Measurements from ENCODE around the gene ELL. TPM values are rescaled to one million over a fixed set of nuclear protein-coding genes. Genes with fewer than 3 reads are reported as not detected.

The ELL gene
- total RNA-seq, 1 experiment from 2014 or later: 22.9 TPM

DNA sequence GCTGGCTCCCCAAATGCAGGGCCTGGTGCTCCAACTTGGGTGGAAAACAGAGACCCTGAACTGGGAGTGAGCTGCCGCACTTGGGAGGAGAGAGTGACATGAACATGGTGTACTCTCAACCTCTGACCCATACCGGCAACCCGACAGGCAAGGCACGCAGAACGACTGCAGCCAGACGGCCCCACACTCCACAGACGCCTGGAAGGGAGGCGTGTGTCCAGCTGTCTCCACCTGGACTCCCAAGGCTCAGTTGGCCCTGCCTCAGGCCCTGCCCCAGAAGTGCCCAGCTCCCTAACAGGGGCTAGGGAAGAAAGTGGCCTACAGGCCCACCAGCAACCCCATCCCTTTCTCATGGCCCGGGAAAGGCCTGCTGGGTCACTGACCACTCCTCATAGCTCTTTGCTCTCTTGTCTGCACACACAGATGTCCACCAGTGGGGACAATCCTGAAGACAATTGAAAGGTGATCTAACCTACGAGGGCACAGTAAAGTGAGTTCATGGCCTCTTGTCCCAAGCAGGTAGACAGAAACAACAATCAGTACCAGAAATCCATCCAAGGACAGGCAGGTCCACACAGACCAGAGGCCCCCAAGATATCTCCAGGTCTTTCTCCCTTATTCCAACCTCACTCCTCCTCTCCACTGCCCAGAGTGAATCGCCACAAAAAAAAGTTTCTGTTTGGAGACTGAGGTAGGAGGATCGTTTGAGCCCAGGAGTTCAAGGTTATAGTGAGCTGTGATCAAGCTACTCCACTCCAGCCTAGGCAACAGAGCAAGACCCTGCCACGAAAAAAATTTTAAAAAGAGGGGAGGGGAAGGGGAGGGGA is 28.2 kb downstream of the ELL start:
- CTCF ChIA-PET: interaction anchor here (0.6 kb wide), 1 partner anchor 35 kb away, joined by 4 read pairs; no protein-coding TSS in a partner anchor
- ATAC-seq (no peak), DNase-seq (ENCODE audit: low read depth, low spot score) (no peak)
- RAD21 ChIA-PET (ENCODE audit: low non-redundant PET in 1 of 2, low total read pairs in 2 of 2, uncharacterized antibody in 2 of 2, unreplicated experiment in 2 of 2): no interaction called here
- Histone ChIP-seq H3K36me3 (ENCODE audit: control insufficient read depth in 1 of 2, insufficient read depth in 2 of 2, low read length in 2 of 2) (no peaks in the 10 kb centered on the region), H4K20me1 (ENCODE audit: insufficient read depth) (no peaks in the 10 kb centered on the region), H3K9me2 (ENCODE audit: insufficient read depth) (no peaks in the 10 kb centered on the region), H3K27ac (ENCODE audit: low read depth, low read length) (no peak overlapping the region), H3K4me3 (replicated peaks in 1 of 2; ENCODE audit: low read depth in 1 of 2, low read length in 2 of 2) (no peak overlapping the region), H2AFZ (ENCODE audit: low read depth, low read length, poor library complexity, severe bottlenecking) (no peak overlapping the region), H3K9ac (ENCODE audit: low read length) (no peak overlapping the region), H3K4me1 (ENCODE audit: control insufficient read depth in 1 of 2, insufficient read depth in 2 of 2, low read length in 2 of 2) (peaks cover 9 to 17% of the 10 kb centered on the region in 2 experiments), H3K79me2 (ENCODE audit: insufficient read depth, low read length) (peaks cover 82% of the 10 kb centered on the region), H3K9me3 (ENCODE audit: control insufficient read depth in 1 of 2, insufficient read depth in 1 of 2, low read depth in 1 of 2, low read length in 2 of 2) (no peaks in the 10 kb centered on the region), H3K27me3 (ENCODE audit: insufficient read depth, low read length) (no peaks in the 10 kb centered on the region), H3K4me2 (ENCODE audit: low read length) (no peak overlapping the region)
- POLR2A ChIA-PET: no interaction called here
- BruUV-seq (replicated peaks): no TSS peak
- intact Hi-C loops (cut with micrococcal nuclease): no loop called here
- TF ChIP-seq TCF7L2 (IDR thresholded peaks at IDR 0.05; ENCODE audit: borderline replicate concordance, extremely low read depth, insufficient read depth, insufficient read length) (no peak), SRF (IDR thresholded peaks at IDR 0.05; ENCODE audit: low read depth) (no peak), CEBPB (IDR thresholded peaks at IDR 0.05; ENCODE audit: low read depth) (no peak), EGR1 (IDR thresholded peaks at IDR 0.05; ENCODE audit: low read depth) (no peak)

DNA sequence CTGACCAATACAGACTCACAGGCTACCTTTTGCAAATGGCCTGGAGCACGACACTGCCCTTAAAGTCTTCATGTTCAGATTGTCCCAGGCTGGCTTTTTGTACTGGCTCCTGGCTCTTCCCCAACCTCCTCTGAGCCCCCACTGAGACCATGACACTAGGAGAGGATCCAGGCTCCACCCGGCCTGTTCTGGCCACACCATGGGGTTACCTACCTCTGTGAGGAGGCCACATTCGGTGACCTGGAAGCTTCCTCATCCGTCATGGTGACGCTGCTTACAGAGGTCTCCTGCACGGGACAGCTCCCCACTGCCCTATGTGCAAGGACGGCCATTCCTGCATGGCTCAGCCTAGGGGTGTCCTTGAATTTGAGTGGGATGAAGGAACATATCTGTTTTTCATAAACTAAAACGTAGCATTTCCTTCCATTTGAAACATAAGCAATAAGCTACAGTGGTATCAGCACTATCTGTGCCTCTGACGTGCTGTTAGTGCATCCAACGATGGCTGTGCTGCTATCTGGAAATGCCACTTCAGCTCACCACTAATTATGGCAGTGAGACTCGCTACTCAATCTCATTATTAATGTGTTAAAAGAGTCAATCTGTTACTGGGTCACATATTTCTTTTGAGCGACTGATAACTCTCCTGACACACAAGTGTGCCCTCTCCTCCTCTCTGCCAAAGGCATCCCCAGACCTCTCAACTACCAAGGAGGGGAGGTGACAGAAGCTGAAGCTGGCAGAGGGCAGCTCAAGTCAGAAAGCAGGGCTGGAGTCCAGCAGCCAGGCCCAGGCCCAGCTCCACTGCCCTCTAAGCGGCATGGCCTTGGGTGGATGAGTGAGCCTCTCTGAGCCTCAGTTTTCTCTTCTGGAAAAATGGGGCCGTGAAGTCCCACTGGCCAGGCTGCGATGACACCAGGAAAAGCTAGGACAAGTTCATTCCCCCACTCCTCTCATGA is 29.6 kb downstream of the ELL start:
- H3K4me2 ChIP-seq (ENCODE audit: low read length): no peak overlapping the region
- H3K9ac ChIP-seq (ENCODE audit: low read length): no peak overlapping the region
- peaks cover 9 to 27% of the 10 kb centered on the region in 2 experiments for H3K4me1 ChIP-seq (ENCODE audit: control insufficient read depth in 1 of 2, insufficient read depth in 2 of 2, low read length in 2 of 2)
- intact Hi-C loops (cut with micrococcal nuclease): no loop called here
- H2AFZ ChIP-seq (ENCODE audit: low read depth, low read length, poor library complexity, severe bottlenecking): no peak overlapping the region
- BruUV-seq (replicated peaks): no TSS peak
- ChIA-PET RAD21 (ENCODE audit: low non-redundant PET in 1 of 2, low total read pairs in 2 of 2, uncharacterized antibody in 2 of 2, unreplicated experiment in 2 of 2) (no interaction called here), CTCF (no interaction called here), POLR2A (no interaction called here)
- no peaks in the 10 kb centered on the region for H3K9me3 ChIP-seq (ENCODE audit: control insufficient read depth in 1 of 2, insufficient read depth in 1 of 2, low read depth in 1 of 2, low read length in 2 of 2)
- ATAC-seq (no peak), DNase-seq (ENCODE audit: low read depth, low spot score) (no peak)
- no peaks in the 10 kb centered on the region for H4K20me1 ChIP-seq (ENCODE audit: insufficient read depth)
- no peak overlapping the region for H3K27ac ChIP-seq (ENCODE audit: low read depth, low read length)
- H3K9me2 ChIP-seq (ENCODE audit: insufficient read depth): no peaks in the 10 kb centered on the region
- H3K27me3 ChIP-seq (ENCODE audit: insufficient read depth, low read length): no peaks in the 10 kb centered on the region
- TF ChIP-seq YY1 (IDR thresholded peaks at IDR 0.05; ENCODE audit: extremely low read depth, insufficient replicate concordance, low read depth, low read length) (no peak), SRF (IDR thresholded peaks at IDR 0.05; ENCODE audit: low read depth) (no peak), TCF7L2 (IDR thresholded peaks at IDR 0.05; ENCODE audit: borderline replicate concordance, extremely low read depth, insufficient read depth, insufficient read length) (no peak), EZH2 (IDR thresholded peaks at IDR 0.05) (no peak)
- TF ChIP-seq, protein P1, sequence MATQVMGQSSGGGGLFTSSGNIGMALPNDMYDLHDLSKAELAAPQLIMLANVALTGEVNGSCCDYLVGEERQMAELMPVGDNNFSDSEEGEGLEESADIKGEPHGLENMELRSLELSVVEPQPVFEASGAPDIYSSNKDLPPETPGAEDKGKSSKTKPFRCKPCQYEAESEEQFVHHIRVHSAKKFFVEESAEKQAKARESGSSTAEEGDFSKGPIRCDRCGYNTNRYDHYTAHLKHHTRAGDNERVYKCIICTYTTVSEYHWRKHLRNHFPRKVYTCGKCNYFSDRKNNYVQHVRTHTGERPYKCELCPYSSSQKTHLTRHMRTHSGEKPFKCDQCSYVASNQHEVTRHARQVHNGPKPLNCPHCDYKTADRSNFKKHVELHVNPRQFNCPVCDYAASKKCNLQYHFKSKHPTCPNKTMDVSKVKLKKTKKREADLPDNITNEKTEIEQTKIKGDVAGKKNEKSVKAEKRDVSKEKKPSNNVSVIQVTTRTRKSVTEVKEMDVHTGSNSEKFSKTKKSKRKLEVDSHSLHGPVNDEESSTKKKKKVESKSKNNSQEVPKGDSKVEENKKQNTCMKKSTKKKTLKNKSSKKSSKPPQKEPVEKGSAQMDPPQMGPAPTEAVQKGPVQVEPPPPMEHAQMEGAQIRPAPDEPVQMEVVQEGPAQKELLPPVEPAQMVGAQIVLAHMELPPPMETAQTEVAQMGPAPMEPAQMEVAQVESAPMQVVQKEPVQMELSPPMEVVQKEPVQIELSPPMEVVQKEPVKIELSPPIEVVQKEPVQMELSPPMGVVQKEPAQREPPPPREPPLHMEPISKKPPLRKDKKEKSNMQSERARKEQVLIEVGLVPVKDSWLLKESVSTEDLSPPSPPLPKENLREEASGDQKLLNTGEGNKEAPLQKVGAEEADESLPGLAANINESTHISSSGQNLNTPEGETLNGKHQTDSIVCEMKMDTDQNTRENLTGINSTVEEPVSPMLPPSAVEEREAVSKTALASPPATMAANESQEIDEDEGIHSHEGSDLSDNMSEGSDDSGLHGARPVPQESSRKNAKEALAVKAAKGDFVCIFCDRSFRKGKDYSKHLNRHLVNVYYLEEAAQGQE (IDR thresholded peaks at IDR 0.05; ENCODE audit: low read depth): no peak
- TF ChIP-seq, protein P2, sequence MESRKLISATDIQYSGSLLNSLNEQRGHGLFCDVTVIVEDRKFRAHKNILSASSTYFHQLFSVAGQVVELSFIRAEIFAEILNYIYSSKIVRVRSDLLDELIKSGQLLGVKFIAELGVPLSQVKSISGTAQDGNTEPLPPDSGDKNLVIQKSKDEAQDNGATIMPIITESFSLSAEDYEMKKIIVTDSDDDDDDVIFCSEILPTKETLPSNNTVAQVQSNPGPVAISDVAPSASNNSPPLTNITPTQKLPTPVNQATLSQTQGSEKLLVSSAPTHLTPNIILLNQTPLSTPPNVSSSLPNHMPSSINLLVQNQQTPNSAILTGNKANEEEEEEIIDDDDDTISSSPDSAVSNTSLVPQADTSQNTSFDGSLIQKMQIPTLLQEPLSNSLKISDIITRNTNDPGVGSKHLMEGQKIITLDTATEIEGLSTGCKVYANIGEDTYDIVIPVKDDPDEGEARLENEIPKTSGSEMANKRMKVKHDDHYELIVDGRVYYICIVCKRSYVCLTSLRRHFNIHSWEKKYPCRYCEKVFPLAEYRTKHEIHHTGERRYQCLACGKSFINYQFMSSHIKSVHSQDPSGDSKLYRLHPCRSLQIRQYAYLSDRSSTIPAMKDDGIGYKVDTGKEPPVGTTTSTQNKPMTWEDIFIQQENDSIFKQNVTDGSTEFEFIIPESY (IDR thresholded peaks at IDR 0.05; ENCODE audit: extremely low read depth, insufficient replicate concordance, low read length): no peak
- H3K36me3 ChIP-seq (ENCODE audit: control insufficient read depth in 1 of 2, insufficient read depth in 2 of 2, low read length in 2 of 2): no peaks in the 10 kb centered on the region
- H3K4me3 ChIP-seq (replicated peaks in 1 of 2; ENCODE audit: low read depth in 1 of 2, low read length in 2 of 2): no peak overlapping the region
- peaks cover 83% of the 10 kb centered on the region for H3K79me2 ChIP-seq (ENCODE audit: insufficient read depth, low read length)
